ENCODE measurements around the gene BLOC1S2. TPM values are rescaled to one million over a fixed set of nuclear protein-coding genes. Genes with fewer than 3 reads are reported as not detected.
A peak's percentile ranks its signal among the peaks of the same experiment; 100 is the strongest.

The BLOC1S2 gene
- 42.1 TPM for total RNA-seq
- long read RNA-seq, transcript BLOC1S2-202 (5 exons, 1,249 nt), result major isoform, 33 of 44 reads
- long read RNA-seq, partial matches to known transcripts, result 1 of 44 reads
- long read RNA-seq, other reads (novel, unspliced or antisense), result 7 of 44 reads

DNA sequence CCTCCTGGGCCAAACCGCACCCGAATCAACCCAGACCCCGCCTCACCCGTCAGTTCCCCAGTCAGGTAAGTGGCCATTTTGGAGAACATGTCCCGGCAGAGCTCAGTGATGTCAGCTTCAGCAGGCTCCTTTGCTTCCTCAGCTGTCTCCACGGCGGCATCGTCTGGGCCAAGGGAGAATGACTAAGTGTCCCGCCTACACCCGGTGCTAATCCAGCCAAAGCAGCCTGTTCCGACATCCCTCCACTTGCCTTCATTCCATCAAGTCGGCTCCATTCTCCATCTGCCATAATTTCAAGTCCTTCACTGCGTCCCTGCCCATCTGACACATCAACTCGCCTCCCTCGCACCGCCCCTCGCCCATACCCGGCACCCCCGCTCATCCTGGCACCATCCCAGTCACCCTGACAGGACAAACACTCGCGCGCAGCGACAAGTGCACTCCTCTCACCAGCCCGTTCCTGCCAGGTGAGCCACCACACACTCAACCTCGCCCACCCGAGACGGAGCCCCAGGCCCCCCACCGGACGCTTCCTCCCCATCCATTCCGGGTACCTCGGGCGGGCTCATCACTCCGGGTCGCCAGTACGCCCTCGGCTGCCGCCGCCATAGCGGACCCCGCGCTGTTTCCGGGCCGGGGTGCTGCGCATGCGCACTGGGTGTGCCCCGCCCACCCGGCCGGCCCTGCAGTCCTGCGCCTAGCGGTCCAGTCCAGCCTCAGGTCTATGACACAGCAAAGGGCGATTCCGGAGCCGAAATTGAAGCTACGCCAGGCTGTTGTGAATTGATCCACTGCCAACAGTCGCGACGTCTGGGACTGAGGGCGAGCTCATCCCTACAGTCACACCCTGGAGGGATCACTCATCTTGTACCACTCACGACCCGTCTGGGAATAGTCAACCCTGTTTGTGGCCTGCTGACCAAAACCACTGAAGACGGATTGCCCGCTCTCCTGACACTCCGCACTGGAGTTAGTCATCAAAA, at the start of gene BLOC1S2:
Gene BLOC1S2 (minus strand): TSS at position 630 of the 983 bp plus-strand sequence. CDS start 21 bp downstream, at position 609.
- Histone ChIP-seq H3K27ac (peak within 1 kb of the TSS; percentile 93), H3K9me3 (no peaks in the 10 kb centered on the region), H3K27me3 (no peaks in the 10 kb centered on the region), H3K36me3 (peaks cover under 1% of the 10 kb centered on the region), H3K4me1 (peaks cover 31% of the 10 kb centered on the region), H3K4me3 (peak within 1 kb of the TSS; percentile 97)
- intact Hi-C loops (cut with DNase I), result no loop called here
- TF ChIP-seq, protein P1, sequence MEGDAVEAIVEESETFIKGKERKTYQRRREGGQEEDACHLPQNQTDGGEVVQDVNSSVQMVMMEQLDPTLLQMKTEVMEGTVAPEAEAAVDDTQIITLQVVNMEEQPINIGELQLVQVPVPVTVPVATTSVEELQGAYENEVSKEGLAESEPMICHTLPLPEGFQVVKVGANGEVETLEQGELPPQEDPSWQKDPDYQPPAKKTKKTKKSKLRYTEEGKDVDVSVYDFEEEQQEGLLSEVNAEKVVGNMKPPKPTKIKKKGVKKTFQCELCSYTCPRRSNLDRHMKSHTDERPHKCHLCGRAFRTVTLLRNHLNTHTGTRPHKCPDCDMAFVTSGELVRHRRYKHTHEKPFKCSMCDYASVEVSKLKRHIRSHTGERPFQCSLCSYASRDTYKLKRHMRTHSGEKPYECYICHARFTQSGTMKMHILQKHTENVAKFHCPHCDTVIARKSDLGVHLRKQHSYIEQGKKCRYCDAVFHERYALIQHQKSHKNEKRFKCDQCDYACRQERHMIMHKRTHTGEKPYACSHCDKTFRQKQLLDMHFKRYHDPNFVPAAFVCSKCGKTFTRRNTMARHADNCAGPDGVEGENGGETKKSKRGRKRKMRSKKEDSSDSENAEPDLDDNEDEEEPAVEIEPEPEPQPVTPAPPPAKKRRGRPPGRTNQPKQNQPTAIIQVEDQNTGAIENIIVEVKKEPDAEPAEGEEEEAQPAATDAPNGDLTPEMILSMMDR (IDR thresholded peaks at IDR 0.05), result no peak
- DNase-seq (peak; percentile 94), ATAC-seq (peak; percentile 95)

DNA sequence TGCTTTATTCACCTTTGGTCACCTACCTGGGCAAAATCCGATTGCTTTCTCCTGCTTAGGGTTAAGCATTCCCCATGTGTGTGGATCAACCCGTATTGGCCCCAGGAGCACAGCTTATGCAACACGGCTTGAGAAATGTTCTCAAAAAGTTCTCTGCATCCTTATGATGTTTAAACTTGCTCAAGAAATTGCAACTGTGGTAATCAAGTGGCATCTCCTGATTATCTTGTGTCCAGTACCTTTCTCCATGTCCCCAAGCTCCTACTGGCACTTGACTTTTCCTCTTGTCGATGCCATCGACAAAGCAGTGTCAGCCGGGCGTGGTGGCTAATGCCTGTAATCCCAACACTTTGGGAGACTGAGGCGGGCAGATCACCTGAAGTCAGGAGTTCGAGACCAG, 48.3 kb upstream of the BLOC1S2 start:
- Histone ChIP-seq H3K36me3 (no peaks in the 10 kb centered on the region), H3K4me1 (no peaks in the 10 kb centered on the region), H3K27ac (no peak overlapping the region), H3K27me3 (no peaks in the 10 kb centered on the region), H3K4me3 (no peak overlapping the region), H3K9me3 (no peaks in the 10 kb centered on the region)
- intact Hi-C loops (cut with DNase I), result no loop called here
- DNase-seq (peak; percentile 73), ATAC-seq (peak; percentile 72)
- TF ChIP-seq, protein P1 (IDR thresholded peaks at IDR 0.05), result no peak

DNA sequence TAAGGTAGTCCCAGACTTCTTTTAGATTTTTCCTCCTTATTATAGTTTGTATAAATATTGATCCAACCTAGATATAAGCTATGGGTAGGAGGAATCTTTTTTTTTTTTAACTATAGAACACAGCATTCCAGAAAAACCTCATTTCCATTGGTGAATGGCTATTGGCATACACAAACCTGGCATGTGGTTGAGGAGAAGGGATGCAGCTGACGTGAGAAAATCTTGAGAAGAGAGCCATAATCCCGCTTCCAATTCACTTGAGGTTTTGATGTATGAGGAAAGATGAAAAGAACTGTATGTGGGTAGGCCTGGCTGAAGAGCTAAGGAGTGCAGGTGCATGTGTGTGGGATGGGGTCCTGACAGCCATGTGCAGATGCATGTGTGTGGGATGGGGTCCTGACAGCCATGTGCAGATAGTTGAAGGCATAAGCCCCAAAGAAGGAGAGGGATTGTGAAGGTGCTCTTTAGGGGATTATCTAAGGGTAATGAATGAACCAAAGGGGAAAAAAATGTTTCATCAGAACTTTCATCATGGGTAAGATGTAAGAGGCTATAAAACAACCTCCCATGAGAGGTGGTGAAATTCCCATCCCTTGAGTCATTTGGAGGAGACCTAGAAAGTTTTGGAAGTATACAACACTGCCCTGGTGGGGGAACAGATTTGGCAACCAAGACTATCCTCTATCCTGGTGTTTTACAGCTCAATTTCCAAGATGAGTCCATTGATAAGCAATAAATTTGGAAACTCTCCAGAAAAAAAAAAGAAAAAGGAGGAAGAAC, 47.4 kb upstream of the BLOC1S2 start:
- TF ChIP-seq, protein P1 (IDR thresholded peaks at IDR 0.05), result no peak
- no peaks in the 10 kb centered on the region for H3K36me3 ChIP-seq
- H3K27ac ChIP-seq, result no peak overlapping the region
- no peak overlapping the region for H3K4me3 ChIP-seq
- intact Hi-C loops (cut with DNase I), result no loop called here
- no peaks in the 10 kb centered on the region for H3K4me1 ChIP-seq
- DNase-seq (no peak), ATAC-seq (no peak)
- no peaks in the 10 kb centered on the region for H3K27me3 ChIP-seq
- no peaks in the 10 kb centered on the region for H3K9me3 ChIP-seq

DNA sequence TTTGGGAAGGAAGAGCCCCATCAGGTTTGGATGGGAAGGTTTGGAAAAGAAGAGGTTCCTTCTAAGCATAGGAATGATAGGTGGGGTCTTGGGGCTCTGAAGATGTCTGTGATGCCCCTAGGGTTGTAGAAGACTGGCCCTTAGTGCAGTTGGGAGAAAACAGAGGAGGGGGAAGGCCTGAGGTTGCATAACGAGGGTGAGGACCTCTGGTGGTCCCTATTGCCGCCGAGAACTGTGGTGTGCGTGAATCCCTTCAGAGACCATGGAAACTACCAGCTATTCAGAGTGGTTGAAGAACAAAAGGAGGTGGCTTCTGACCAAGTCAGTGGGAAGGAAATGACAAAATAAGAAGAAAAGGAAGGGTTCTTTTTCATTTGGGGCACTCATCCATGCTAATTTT, 46.6 kb upstream of the BLOC1S2 start:
- H3K36me3 ChIP-seq, result no peaks in the 10 kb centered on the region
- H3K9me3 ChIP-seq, result no peaks in the 10 kb centered on the region
- TF ChIP-seq, protein P1 (IDR thresholded peaks at IDR 0.05), result no peak
- ATAC-seq (no peak), DNase-seq (no peak)
- H3K4me3 ChIP-seq, result no peak overlapping the region
- no peaks in the 10 kb centered on the region for H3K27me3 ChIP-seq
- intact Hi-C loops (cut with DNase I), result no loop called here
- no peaks in the 10 kb centered on the region for H3K4me1 ChIP-seq
- H3K27ac ChIP-seq, result no peak overlapping the region

DNA sequence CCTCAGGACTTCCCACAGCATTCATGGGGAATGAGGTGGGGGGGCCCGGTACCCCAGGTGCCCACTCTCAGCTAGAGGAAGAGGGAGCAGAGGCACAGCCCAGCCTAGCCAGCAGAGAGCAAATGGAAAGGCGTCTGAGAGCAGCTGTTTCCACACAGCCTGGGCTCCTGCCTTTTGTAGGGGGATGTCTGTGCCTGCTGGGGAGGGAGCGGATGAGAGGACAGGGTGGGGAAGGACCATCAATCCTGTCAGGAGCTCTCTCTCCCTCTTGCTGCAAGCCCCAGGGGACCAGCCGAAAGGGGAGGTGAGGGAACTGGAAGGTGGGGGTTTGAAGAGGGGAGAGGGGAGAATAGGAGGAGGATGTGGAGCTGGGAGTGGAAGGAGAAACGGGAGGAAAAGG, 43.6 kb upstream of the BLOC1S2 start, which contains the start of gene PKD2L1:
Gene PKD2L1 (minus strand): TSS at position 150 of the 400 bp plus-strand sequence. CDS start 125 bp downstream, at position 25.
- TF ChIP-seq, protein P1 (IDR thresholded peaks at IDR 0.05), result no peak
- intact Hi-C loops (cut with DNase I), result no loop called here
- no peaks in the 10 kb centered on the region for H3K9me3 ChIP-seq
- no peak within 1 kb of the TSS for H3K27ac ChIP-seq
- ATAC-seq (no peak), DNase-seq (no peak)
- H3K4me1 ChIP-seq, result no peaks in the 10 kb centered on the region
- H3K27me3 ChIP-seq, result no peaks in the 10 kb centered on the region
- H3K4me3 ChIP-seq, result no peak within 1 kb of the TSS
- H3K36me3 ChIP-seq, result no peaks in the 10 kb centered on the region

Data from upper lobe of right lung (tissue), 1 donor.